Measurements from ENCODE around the gene FRAT1. TPM values are rescaled to one million over a fixed set of nuclear protein-coding genes. Genes with fewer than 3 reads are reported as not detected.

FRAT1 gene
- total and polyA plus RNA-seq, 2 of the 13 experiments (the other 11 are each of a cell fraction or from before 2014, with no cell fraction given), result 1.7 to 2.3 TPM

DNA sequence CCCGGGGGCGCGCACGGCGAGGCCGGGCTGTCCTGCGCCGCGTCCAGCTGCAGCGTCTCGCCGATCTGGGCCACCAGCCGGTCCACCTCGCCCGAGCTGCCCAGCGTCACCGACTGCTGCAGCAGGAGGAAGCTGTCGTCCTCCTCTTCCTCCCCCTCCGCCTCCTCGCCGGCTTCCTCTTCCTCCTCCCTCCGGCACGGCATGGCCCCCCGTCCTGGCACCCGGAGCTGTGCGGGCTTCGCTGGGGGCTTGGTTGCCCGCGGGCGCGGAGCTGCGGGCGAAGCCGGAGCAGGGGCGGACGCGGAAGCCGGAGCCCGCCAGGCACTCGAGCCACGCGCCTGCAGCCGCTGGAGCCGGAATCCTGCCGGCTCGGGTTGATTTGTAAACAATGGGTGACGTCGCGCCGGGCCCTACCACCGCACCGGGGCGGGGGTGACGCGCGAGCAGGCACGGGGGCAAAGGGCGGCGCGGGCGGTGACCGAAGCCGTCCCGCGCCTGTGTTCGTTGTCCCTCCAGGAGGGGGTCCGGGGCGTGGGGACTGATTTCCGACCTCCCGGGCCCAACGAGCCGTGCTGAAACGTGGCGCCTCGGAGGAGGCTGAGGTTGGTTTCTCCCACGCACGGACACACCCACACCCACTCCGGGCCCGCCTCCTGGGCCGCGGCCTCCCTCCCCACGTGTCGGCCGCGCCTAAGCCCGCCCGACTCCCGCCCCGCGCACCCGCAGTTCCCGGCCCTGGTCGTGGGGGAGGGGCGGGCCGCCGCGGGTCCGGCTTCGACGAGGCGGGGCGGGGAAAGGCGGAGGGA, 15.5 kb downstream of the FRAT1 start, which contains the start of gene FRAT2 (continued):
- TF ChIP-seq, protein P1, sequence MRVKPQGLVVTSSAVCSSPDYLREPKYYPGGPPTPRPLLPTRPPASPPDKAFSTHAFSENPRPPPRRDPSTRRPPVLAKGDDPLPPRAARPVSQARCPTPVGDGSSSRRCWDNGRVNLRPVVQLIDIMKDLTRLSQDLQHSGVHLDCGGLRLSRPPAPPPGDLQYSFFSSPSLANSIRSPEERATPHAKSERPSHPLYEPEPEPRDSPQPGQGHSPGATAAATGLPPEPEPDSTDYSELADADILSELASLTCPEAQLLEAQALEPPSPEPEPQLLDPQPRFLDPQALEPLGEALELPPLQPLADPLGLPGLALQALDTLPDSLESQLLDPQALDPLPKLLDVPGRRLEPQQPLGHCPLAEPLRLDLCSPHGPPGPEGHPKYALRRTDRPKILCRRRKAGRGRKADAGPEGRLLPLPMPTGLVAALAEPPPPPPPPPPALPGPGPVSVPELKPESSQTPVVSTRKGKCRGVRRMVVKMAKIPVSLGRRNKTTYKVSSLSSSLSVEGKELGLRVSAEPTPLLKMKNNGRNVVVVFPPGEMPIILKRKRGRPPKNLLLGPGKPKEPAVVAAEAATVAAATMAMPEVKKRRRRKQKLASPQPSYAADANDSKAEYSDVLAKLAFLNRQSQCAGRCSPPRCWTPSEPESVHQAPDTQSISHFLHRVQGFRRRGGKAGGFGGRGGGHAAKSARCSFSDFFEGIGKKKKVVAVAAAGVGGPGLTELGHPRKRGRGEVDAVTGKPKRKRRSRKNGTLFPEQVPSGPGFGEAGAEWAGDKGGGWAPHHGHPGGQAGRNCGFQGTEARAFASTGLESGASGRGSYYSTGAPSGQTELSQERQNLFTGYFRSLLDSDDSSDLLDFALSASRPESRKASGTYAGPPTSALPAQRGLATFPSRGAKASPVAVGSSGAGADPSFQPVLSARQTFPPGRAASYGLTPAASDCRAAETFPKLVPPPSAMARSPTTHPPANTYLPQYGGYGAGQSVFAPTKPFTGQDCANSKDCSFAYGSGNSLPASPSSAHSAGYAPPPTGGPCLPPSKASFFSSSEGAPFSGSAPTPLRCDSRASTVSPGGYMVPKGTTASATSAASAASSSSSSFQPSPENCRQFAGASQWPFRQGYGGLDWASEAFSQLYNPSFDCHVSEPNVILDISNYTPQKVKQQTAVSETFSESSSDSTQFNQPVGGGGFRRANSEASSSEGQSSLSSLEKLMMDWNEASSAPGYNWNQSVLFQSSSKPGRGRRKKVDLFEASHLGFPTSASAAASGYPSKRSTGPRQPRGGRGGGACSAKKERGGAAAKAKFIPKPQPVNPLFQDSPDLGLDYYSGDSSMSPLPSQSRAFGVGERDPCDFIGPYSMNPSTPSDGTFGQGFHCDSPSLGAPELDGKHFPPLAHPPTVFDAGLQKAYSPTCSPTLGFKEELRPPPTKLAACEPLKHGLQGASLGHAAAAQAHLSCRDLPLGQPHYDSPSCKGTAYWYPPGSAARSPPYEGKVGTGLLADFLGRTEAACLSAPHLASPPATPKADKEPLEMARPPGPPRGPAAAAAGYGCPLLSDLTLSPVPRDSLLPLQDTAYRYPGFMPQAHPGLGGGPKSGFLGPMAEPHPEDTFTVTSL (CRISPR knock-in tag; IDR thresholded peaks at IDR 0.05; ENCODE audit: borderline replicate concordance), result no peak
- TF ChIP-seq EEA1 (CRISPR knock-in tag; IDR thresholded peaks at IDR 0.05; ENCODE audit: borderline replicate concordance) (no peak), ZNF768 (CRISPR knock-in tag; IDR thresholded peaks at IDR 0.05) (peak; percentile 57; the same call in 1 of the 2 replicates), ZNF550 (CRISPR knock-in tag; IDR thresholded peaks at IDR 0.05; ENCODE audit: borderline replicate concordance) (0 out of 2 replicates have a peak, but pooled peaks have one; percentile 60), NONO (IDR thresholded peaks at IDR 0.05) (no peak), NONO (CRISPR knock-in tag; conservative IDR thresholded peaks at IDR 0.05) (peak; percentile 84)
- TF ChIP-seq, protein P2, sequence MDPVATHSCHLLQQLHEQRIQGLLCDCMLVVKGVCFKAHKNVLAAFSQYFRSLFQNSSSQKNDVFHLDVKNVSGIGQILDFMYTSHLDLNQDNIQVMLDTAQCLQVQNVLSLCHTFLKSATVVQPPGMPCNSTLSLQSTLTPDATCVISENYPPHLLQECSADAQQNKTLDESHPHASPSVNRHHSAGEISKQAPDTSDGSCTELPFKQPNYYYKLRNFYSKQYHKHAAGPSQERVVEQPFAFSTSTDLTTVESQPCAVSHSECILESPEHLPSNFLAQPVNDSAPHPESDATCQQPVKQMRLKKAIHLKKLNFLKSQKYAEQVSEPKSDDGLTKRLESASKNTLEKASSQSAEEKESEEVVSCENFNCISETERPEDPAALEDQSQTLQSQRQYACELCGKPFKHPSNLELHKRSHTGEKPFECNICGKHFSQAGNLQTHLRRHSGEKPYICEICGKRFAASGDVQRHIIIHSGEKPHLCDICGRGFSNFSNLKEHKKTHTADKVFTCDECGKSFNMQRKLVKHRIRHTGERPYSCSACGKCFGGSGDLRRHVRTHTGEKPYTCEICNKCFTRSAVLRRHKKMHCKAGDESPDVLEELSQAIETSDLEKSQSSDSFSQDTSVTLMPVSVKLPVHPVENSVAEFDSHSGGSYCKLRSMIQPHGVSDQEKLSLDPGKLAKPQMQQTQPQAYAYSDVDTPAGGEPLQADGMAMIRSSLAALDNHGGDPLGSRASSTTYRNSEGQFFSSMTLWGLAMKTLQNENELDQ (CRISPR knock-in tag; IDR thresholded peaks at IDR 0.05; ENCODE audit: borderline replicate concordance), result no peak
- TF ChIP-seq, protein P3, sequence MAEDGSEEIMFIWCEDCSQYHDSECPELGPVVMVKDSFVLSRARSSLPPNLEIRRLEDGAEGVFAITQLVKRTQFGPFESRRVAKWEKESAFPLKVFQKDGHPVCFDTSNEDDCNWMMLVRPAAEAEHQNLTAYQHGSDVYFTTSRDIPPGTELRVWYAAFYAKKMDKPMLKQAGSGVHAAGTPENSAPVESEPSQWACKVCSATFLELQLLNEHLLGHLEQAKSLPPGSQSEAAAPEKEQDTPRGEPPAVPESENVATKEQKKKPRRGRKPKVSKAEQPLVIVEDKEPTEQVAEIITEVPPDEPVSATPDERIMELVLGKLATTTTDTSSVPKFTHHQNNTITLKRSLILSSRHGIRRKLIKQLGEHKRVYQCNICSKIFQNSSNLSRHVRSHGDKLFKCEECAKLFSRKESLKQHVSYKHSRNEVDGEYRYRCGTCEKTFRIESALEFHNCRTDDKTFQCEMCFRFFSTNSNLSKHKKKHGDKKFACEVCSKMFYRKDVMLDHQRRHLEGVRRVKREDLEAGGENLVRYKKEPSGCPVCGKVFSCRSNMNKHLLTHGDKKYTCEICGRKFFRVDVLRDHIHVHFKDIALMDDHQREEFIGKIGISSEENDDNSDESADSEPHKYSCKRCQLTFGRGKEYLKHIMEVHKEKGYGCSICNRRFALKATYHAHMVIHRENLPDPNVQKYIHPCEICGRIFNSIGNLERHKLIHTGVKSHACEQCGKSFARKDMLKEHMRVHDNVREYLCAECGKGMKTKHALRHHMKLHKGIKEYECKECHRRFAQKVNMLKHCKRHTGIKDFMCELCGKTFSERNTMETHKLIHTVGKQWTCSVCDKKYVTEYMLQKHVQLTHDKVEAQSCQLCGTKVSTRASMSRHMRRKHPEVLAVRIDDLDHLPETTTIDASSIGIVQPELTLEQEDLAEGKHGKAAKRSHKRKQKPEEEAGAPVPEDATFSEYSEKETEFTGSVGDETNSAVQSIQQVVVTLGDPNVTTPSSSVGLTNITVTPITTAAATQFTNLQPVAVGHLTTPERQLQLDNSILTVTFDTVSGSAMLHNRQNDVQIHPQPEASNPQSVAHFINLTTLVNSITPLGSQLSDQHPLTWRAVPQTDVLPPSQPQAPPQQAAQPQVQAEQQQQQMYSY (CRISPR knock-in tag; IDR thresholded peaks at IDR 0.05), result peak; percentile 57; the same call in 1 of the 2 replicates
- TF ChIP-seq, protein P4, sequence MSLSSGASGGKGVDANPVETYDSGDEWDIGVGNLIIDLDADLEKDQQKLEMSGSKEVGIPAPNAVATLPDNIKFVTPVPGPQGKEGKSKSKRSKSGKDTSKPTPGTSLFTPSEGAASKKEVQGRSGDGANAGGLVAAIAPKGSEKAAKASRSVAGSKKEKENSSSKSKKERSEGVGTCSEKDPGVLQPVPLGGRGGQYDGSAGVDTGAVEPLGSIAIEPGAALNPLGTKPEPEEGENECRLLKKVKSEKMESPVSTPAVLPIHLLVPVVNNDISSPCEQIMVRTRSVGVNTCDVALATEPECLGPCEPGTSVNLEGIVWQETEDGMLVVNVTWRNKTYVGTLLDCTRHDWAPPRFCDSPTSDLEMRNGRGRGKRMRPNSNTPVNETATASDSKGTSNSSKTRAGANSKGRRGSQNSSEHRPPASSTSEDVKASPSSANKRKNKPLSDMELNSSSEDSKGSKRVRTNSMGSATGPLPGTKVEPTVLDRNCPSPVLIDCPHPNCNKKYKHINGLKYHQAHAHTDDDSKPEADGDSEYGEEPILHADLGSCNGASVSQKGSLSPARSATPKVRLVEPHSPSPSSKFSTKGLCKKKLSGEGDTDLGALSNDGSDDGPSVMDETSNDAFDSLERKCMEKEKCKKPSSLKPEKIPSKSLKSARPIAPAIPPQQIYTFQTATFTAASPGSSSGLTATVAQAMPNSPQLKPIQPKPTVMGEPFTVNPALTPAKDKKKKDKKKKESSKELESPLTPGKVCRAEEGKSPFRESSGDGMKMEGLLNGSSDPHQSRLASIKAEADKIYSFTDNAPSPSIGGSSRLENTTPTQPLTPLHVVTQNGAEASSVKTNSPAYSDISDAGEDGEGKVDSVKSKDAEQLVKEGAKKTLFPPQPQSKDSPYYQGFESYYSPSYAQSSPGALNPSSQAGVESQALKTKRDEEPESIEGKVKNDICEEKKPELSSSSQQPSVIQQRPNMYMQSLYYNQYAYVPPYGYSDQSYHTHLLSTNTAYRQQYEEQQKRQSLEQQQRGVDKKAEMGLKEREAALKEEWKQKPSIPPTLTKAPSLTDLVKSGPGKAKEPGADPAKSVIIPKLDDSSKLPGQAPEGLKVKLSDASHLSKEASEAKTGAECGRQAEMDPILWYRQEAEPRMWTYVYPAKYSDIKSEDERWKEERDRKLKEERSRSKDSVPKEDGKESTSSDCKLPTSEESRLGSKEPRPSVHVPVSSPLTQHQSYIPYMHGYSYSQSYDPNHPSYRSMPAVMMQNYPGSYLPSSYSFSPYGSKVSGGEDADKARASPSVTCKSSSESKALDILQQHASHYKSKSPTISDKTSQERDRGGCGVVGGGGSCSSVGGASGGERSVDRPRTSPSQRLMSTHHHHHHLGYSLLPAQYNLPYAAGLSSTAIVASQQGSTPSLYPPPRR (CRISPR knock-in tag; IDR thresholded peaks at IDR 0.05; ENCODE audit: borderline replicate concordance), result no peak; the same call in 1 of the 2 replicates

All from HepG2 (cell line).